ENCODE results near the gene ILK. TPM values are rescaled to one million over a fixed set of nuclear protein-coding genes. Genes with fewer than 3 reads are reported as not detected.
A peak's percentile ranks its signal among the peaks of the same experiment; 100 is the strongest.

Gene ILK
- total RNA-seq, 1 experiment from 2014 or later = 73.5 TPM

DNA sequence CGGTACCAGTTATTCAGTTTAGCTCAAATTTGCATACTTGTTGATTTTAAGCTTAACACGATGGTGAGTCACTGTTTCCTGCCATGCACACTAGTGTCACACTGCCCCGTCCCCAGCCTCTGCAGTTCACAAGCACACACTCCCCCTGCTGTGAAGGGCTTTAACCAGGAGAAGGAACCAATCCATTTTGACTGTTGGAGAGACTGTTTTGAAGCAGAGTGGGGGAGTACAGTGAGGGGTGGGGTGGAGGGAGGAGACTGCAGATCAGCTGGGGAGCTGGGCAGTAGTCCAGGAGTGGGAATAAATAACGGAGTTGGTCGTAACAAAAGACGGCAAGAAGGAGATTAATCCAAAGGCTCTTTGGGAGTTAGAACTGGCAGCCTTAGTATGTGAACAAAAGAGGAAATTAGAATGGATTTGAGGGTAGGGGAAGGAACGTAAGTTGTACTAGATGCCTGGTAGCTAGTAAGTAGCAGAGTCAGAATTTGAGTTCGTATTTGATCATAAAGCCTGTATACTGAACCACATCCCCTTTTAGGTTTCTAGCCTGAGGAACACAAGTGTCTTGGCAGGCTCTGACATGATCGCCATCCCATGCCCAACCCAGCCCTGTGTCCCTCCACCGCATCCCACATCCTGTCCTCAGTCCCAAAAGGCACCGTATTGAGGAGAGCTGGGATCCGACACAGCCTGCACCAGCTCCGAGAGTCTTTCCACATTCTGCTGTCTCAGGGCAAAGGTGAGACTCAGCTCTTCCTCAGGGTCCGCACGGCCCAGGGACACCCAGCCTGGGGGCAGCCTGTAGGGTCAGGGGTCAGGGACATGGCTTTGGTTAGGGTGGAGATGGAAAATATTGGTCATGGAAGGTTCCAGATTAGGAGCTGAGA is 14.8 kb downstream of the ILK start:
- ATAC-seq (peak; percentile 2; the same call in 1 of the 2 replicates), DNase-seq (ENCODE audit: low read depth, low spot score) (no peak)
- RAD21 ChIA-PET (ENCODE audit: low non-redundant PET in 1 of 2, low total read pairs in 2 of 2, uncharacterized antibody in 2 of 2, unreplicated experiment in 2 of 2) = no interaction called here
- Histone ChIP-seq H3K9me2 (ENCODE audit: insufficient read depth) (no peaks in the 10 kb centered on the region), H4K20me1 (ENCODE audit: insufficient read depth) (no peaks in the 10 kb centered on the region), H3K4me3 (replicated peaks in 1 of 2; ENCODE audit: low read depth in 1 of 2, low read length in 2 of 2) (peak overlapping the region; percentile 74 to 96), H3K36me3 (ENCODE audit: control insufficient read depth in 1 of 2, insufficient read depth in 2 of 2, low read length in 2 of 2) (peaks cover 0 to 4% of the 10 kb centered on the region in 2 experiments; a peak in 1 of 4 replicates), H3K27me3 (ENCODE audit: insufficient read depth, low read length) (no peaks in the 10 kb centered on the region), H3K9me3 (ENCODE audit: control insufficient read depth in 1 of 2, insufficient read depth in 1 of 2, low read depth in 1 of 2, low read length in 2 of 2) (no peaks in the 10 kb centered on the region), H3K9ac (ENCODE audit: low read length) (peak overlapping the region; percentile 64), H3K4me2 (ENCODE audit: low read length) (peak overlapping the region; percentile 77), H3K79me2 (ENCODE audit: insufficient read depth, low read length) (peaks cover 11% of the 10 kb centered on the region; the same call in 1 of the 2 replicates), H3K4me1 (ENCODE audit: control insufficient read depth in 1 of 2, insufficient read depth in 2 of 2, low read length in 2 of 2) (peaks cover 5 to 15% of the 10 kb centered on the region in 2 experiments; a peak in 3 of 4 replicates), H3K27ac (ENCODE audit: low read depth, low read length) (peak overlapping the region; percentile 36; the same call in 1 of the 2 replicates), H2AFZ (ENCODE audit: low read depth, low read length, poor library complexity, severe bottlenecking) (no peak overlapping the region)
- no TSS peak for BruUV-seq (replicated peaks)
- TF ChIP-seq SRF (IDR thresholded peaks at IDR 0.05; ENCODE audit: low read depth) = no peak
- TF ChIP-seq, protein P1, sequence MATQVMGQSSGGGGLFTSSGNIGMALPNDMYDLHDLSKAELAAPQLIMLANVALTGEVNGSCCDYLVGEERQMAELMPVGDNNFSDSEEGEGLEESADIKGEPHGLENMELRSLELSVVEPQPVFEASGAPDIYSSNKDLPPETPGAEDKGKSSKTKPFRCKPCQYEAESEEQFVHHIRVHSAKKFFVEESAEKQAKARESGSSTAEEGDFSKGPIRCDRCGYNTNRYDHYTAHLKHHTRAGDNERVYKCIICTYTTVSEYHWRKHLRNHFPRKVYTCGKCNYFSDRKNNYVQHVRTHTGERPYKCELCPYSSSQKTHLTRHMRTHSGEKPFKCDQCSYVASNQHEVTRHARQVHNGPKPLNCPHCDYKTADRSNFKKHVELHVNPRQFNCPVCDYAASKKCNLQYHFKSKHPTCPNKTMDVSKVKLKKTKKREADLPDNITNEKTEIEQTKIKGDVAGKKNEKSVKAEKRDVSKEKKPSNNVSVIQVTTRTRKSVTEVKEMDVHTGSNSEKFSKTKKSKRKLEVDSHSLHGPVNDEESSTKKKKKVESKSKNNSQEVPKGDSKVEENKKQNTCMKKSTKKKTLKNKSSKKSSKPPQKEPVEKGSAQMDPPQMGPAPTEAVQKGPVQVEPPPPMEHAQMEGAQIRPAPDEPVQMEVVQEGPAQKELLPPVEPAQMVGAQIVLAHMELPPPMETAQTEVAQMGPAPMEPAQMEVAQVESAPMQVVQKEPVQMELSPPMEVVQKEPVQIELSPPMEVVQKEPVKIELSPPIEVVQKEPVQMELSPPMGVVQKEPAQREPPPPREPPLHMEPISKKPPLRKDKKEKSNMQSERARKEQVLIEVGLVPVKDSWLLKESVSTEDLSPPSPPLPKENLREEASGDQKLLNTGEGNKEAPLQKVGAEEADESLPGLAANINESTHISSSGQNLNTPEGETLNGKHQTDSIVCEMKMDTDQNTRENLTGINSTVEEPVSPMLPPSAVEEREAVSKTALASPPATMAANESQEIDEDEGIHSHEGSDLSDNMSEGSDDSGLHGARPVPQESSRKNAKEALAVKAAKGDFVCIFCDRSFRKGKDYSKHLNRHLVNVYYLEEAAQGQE (IDR thresholded peaks at IDR 0.05; ENCODE audit: low read depth) = no peak
- no peak for TF ChIP-seq TCF7L2 (IDR thresholded peaks at IDR 0.05; ENCODE audit: borderline replicate concordance, extremely low read depth, insufficient read depth, insufficient read length)
- no peak for TF ChIP-seq EZH2phosphoT487 (IDR thresholded peaks at IDR 0.05; ENCODE audit: borderline replicate concordance)
- no peak for TF ChIP-seq ATF3 (IDR thresholded peaks at IDR 0.05)
- no peak for TF ChIP-seq ELF1 (IDR thresholded peaks at IDR 0.05; ENCODE audit: borderline replicate concordance, low read depth)
- TF ChIP-seq EGR1 (IDR thresholded peaks at IDR 0.05; ENCODE audit: low read depth) = no peak
- TF ChIP-seq ZNF274 (IDR thresholded peaks at IDR 0.05; ENCODE audit: low read depth, low read length) = no peak
- TF ChIP-seq, protein P2, sequence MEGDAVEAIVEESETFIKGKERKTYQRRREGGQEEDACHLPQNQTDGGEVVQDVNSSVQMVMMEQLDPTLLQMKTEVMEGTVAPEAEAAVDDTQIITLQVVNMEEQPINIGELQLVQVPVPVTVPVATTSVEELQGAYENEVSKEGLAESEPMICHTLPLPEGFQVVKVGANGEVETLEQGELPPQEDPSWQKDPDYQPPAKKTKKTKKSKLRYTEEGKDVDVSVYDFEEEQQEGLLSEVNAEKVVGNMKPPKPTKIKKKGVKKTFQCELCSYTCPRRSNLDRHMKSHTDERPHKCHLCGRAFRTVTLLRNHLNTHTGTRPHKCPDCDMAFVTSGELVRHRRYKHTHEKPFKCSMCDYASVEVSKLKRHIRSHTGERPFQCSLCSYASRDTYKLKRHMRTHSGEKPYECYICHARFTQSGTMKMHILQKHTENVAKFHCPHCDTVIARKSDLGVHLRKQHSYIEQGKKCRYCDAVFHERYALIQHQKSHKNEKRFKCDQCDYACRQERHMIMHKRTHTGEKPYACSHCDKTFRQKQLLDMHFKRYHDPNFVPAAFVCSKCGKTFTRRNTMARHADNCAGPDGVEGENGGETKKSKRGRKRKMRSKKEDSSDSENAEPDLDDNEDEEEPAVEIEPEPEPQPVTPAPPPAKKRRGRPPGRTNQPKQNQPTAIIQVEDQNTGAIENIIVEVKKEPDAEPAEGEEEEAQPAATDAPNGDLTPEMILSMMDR (IDR thresholded peaks at IDR 0.05 in 2 of 3, conservative IDR thresholded peaks at IDR 0.05 in 1 of 3; ENCODE audit: borderline replicate concordance in 1 of 3, insufficient read depth in 1 of 3, low read depth in 2 of 3, low read length in 2 of 3) = no peak
- no peak for TF ChIP-seq FOSL1 (IDR thresholded peaks at IDR 0.05; ENCODE audit: low read depth)
- no peak for TF ChIP-seq RAD21 (IDR thresholded peaks at IDR 0.05; ENCODE audit: low read depth)
- TF ChIP-seq SP1 (IDR thresholded peaks at IDR 0.05; ENCODE audit: low read depth) = no peak
- TF ChIP-seq YY1 (IDR thresholded peaks at IDR 0.05; ENCODE audit: extremely low read depth, insufficient replicate concordance, low read depth, low read length) = no peak
- no peak for TF ChIP-seq CBX3 (IDR thresholded peaks at IDR 0.05; ENCODE audit: low read depth)
- no peak for TF ChIP-seq ZBTB33 (IDR thresholded peaks at IDR 0.05; ENCODE audit: extremely low read depth, insufficient replicate concordance, low read length)
- POLR2A ChIA-PET = interaction anchor here (1.0 to 1.6 kb wide), 5 partner anchors 8 to 239 kb away, joined by 3 to 5 read pairs (median 3); partner anchors contain the start of gene MRPL17
- intact Hi-C loops (cut with micrococcal nuclease) = no loop called here
- CTCF ChIA-PET = interaction anchor here (1.0 to 1.5 kb wide), 4 partner anchors 49 to 230 kb away, joined by 3 to 4 read pairs (median 3); partner anchors contain the start of gene MRPL17

All from HCT116 (cell line).